T-helper 22 cell (primary cell): ENCODE measurements around the gene RAG1.

Source experiments
- DNase-seq: peaks from one replicate; pipeline ENCODE4 v3.0.0-alpha.2; 2020; ENCODE audit warnings: low read depth

RAG1 gene

DNA sequence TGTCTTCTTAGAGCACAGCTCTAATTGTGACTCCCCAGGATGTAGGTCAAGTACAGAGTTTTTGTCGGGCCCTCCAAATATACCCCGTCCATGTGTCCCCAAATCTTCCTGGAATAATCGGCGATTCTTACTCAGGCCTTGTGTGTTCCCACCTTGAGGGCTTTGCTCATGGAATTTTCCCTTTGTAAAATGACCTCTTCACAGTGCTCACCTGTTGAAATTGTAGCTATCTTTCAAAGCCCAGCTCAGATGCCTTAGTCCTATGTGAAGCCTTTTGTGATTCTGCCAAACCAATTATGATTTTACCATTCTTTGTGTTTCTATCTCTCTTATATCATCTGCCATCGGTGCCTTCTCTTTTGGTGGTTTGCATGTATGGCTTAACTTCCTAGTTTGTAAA lies 60.3 kb downstream of the RAG1 start:
- DNase-seq: no peak

DNA sequence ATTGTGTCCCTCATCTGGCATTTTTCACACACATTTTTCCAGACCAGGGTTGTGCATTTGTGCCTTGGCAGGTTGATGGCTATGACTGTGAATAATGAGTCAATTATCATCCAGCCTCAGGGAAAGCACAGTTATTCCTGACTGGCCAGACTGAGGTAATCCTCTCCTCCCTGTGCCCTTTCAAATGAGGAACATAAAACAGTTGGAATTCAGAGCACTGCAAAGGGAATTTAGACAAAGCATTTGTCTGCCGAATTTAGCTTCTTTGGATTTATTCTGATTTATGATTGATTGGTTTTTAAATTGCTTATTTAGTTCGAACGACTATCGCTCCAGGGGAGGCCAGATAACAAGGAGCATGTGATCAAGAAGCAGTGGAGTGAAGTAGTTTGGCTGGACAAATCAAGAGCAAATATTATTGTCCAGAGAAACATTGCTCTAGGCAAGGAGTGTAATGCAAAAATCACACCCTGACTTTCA lies 61.0 kb downstream of the RAG1 start:
- DNase-seq: no peak
